Nucleus accumbens (tissue), 56 donors: ENCODE measurements around the gene CCDC110.
A peak's percentile ranks its signal among the peaks of the same experiment; 100 is the strongest.

ENCODE experiments used
- DNase-seq, 56 donors: peaks; one replicate each; lab custom pipeline; 2025; lab: John Stamatoyannopoulos, UW

The CCDC110 gene

DNA sequence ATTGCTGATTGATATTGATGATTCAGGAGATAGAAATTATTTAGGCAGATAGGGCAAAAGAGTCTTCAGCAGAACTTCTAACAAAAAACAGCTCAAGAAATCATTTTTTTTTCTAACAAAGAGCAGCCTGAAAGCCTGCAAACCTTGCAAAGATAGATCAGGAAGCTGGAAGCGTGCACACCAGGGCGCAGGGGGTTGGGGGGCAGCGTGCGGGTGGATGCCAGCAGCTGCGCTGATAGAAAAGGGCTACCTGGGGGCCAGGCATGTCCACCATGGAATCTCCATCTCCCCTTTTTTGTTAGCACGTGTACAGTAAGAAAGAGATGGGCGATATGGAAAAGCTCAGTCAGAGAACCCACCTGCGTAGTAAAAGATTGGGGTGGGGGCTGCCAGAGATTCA, 1.7 kb upstream of the CCDC110 start:
- no peak for DNase-seq

DNA sequence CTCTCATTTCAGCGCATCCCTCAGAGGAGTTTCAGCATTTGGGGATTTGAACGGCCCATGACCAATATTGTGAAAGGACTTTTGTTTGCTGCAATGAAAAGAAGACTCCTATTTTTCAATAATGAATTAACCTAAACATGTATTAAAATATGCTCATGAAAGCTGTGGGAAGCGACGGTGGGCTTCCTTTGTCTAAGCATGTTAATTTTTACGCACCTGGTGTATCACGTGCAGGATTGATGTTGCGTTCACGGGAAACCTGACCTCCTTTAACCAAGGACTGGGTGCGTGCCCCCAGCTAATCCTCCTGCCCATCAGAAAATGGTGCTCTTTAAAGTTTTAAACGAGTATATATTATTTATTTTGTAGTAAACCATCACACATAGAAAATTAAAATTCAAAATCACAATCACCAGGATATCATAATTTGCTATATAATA, 590 bp upstream of the CCDC110 start:
- no peak for DNase-seq

DNA sequence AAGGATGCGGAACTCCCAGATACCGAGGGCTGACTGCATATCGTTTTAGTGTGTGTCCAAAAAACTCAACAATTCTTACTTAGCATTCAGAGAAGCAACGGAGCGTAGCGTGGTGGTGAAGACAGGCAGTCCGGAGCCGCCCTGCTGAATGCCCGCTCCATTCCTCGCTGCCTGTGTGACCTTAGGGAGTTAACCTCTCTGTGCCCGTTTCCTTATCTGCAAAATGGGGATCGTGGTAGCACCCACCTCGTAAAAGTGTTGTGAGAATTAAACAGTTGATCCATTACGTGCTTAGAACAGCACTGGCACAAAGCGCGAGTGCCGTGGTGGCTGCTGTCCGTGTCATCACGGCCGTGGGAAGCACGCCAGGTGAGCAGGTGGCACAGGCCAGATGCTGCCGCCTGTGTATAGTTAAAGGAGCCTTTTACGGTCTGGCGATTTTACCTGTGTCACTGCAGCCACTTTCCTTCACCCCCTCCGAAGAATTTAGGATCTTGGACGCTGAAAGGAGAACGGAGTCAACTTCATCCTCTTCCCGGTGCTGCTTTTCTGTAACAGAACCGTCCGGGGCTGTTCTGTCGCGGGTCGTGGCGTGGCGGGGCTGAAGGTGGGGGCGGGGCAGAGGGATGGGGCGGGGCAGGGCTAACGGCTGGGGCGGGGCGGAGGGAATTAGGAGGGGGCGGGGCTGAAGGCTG, 885 bp downstream of the CCDC110 start:
- DNase-seq: peak in 41 of 56 donors; percentile 24 to 83 (median 58)

DNA sequence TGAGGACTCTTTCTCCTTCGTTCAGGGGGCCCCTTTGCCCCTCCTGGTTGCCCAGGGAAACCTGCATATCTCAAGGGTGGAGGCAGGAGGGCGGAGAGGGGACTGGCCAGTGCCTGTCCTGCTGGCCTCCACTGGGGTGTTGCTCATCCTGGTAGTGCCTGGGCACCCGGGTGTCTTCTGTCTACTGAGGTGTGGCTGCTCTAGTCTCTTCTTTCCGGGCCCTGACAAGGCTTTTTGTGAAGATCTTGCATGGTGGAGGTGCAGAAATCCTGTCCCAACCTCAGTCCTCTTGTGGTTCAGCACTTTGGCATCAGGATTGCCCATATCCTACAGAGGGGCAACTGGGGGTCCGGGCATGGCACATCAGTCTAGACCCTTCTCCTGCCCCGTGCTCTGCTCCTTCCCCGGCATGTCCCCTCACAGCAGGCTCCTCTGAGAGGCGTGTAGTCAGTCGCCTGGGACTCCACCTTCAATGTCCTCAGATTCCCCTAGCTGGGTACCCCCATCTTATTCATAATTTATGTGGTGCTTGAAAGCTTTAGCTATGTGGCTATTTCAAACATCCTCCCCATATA, 1.9 kb downstream of the CCDC110 start:
- DNase-seq: no peak

DNA sequence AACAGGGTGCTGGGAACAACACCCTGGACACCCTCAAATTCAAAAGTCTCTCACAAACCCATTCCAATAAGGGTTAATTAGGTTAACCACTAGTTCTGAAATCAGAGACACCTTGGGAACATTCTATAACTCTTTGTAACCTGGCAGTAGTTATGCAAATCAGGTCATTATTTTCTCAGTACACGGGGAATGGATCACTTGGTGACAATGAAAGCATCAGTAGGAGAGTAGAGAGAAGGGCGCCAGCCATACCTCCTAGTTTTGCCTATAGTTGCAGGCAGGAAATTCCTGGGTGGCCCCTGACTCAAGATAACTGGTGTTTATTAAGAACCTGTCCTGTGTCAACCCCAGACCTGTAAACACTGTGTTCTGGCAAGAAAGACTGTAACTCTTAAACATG, 2.5 kb downstream of the CCDC110 start:
- no peak for DNase-seq

DNA sequence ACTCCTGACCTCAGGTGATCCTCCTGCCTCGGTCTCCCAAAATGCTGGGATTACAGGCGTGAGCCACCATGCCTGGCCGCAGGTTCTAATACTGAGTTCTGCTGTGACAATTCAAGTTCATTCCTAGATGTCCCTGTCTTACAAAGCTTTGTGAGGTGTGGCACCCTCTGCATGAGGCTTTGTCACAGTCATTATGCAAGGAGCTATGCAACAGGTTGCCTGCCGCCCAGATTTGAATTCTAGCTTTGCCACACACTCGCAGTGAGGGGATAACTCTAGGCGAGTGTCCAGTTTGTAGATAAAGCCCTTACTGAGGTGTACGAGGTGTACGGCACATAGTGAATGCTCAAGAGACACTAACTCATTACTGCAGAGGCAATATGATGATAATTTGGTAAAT, 3.5 kb downstream of the CCDC110 start:
- peak in 12 of 56 donors; percentile 6 to 39 (median 18) for DNase-seq

DNA sequence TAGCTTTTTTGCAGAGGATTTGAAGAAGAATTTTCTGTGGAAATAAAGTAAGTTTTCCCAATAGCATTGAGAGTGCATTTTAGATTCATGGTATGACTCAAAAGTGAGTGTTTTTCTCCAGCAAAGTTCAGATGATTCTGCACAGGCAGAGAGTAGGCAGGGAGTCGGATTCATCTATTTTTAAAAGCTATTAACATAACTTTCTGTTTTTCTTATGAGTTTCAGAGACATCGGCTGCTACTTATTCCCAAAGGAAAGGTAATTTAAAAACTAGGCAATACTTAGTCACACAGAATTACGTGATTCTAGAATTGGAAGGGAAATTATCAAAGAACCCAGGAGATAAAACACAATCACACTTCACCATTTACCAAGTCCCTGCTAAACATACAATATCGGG, 4.4 kb downstream of the CCDC110 start:
- DNase-seq: peak in 2 of 56 donors; percentile 12 to 15

DNA sequence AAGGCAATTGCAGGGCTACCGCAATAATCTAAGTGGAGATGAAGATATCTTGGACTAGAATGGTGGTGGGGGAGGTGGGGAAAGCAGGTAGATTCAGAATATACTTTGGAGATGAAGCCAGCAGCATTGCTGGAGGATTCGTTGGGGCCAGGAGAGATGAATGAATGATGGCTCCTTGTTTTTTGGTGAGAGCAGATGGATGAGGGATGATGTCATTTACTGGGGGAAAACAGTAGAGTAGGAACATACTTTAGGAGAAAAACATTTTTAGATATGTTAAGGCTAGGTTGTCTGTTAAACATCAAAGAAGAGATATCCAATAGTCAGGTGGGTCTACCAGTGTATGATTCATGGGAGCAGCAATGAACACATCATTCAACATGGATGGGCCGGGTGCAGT, 5.8 kb downstream of the CCDC110 start:
- DNase-seq: no peak

DNA sequence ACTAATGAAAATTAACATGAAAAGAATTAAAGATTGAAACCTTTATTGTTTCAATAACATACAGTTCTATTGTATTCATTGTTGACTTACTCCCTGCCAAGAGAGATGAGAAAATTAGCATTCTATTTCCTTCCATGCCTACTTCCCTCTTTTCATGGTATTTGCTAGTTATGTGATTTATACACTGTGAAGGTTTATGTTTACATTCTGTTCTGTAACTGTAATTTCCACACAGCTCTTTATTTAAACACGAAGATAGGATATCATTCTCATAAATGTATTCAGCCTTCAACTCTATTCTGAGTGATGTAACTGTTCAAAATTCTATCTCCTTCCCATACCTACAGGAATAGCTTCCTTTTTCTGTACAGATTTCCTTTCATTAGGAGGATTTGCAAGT, 6.6 kb downstream of the CCDC110 start:
- no peak for DNase-seq

DNA sequence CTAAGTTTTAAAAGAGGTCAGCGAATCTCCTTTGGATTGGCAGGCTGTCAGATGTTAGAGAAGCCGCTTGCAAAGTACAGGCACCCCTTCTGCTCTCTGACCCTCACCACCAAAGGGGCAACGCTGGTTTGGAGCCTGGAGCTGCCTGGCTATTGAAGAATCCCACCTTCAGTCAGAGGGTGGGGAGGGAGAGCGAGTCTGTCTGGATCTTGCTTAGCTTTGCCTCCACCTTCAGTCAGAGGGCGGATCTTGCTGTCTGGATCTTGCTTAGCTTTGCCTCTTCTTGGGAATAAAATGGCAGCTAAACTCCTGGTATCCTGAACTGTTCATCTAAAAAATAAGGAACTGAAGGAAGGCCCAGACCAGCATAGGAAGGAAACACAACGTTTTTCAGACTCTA, 7.3 kb downstream of the CCDC110 start:
- DNase-seq: no peak

DNA sequence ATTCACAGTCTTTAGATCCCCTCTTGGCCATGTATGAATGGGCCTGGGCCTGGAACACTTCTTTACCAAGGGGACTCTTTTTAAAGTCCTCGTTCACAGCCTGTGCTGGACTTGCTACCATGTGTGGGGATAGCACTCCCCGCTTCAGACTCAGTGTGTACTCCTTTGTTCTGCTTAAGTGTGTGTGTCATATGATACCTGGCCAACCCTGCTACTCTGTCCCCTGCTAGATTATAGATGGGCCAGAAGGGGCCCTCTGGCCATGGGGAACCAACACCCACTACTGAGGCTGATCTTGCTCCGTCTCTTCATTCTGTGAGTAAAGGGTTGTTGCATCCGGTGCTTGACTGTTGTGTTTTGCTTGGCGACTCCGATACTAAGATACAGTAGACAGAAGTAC, 8.0 kb downstream of the CCDC110 start:
- no peak for DNase-seq

DNA sequence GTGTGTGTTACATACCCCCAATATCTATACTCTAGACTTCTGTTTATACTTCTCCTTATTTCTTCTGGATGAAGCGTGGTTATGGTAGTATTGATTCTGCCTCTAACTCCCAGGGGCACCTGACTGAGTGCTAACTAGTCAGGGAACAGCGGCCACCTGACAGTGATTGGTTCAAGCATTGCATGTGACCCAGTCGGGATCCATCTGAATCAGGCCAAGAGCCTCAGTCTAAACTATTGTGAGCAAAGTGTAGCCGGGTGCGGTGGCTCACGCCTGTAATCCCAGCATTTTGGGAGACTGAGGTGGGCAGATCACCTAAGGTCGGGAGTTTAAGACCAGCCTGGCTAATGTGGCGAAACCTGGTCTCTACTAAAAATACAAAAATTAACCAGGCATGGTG, 10.0 kb downstream of the CCDC110 start:
- no peak for DNase-seq

DNA sequence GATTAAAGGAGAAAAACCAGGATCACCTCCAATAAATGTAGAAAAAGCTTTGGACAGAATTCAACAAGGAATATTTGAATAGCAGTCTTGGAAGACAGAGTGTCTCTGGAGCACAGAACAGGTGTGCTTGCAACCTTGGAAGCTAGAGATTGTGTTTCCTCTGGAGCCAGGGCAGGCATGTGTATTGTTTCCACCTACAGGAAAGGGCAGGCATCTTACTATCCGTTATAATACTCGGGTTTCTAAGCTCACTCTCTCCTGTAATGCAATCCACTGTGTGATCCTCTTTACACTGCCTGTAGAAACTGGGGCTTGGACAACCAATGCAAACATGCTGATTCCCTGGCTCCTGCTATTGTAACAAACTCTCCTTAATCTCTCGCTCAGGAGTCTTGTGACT, 14.4 kb downstream of the CCDC110 start:
- no peak for DNase-seq

DNA sequence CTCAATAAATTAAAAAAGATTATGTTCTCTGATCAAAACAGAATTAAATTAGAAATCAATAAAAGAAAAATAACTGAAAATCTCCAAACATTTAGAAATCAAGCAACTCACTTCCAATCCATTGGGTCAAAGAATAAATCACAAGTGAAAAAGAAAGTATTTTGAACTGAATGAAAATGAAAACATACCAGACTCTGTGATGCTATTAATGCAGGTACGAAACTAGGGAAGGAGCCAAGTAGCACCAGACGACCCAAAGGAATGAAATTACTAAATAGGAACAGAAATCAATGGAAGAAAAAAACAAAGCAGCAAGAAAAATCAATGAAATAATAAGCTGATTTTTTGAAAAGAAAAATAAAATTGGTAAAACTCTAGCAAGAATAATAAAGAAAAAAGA, 15.4 kb downstream of the CCDC110 start:
- no peak for DNase-seq

DNA sequence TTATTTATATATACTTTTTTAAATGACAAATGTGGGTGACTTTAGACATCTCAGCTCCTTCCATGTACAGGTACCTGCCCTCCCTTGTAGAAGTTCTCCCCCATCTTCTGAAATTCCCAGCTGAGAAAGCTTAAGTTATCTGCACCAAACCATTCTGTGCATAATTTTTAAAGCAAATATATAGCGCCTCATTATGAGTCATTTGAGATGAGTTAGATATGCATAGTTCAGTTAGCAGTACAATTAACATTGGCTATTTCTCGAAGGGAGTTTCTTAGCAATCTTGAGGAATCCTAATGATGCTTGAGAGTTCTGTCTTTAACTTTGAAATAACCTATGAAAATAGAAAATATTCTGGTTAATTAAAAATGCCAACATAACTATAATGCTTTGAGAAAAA, 26.3 kb downstream of the CCDC110 start:
- no peak for DNase-seq

DNA sequence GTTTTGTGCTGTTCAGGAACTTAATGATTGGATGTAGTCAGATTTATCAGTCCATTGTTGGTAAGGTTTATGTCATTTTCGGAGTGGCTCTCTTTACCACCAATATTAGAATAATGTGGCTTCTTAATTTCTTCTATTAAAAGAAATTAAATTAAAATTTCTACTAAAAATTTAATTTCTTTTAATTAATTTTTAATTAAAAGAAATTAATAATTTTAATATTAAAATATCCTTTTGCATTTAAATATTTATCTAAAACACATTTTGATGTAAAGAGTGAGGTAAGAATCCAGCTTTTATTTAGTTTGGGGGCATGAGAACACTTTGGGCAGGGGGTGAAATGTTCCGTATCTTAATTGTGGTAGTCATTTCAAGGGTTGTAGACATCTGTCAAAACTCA, 30.1 kb downstream of the CCDC110 start:
- no peak for DNase-seq

DNA sequence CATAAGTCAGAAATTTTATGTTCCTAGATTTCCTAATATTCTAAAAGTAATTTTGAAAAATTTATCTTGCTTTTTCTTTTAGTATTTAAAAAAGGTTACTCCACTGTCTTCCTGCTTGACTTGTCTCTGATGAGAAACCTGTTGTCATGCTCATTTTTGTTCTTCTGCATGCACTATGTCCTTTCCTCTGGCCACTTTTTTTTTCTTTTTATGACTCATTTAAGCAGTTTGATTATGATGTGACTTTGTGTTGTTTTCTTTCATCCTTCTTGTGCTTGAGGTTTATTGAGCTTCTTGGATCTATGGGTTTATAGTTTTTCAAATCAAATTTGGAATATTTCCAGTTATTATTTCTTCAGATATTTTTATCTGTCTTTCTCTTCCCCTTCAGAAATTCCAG, 33.7 kb downstream of the CCDC110 start:
- DNase-seq: no peak

DNA sequence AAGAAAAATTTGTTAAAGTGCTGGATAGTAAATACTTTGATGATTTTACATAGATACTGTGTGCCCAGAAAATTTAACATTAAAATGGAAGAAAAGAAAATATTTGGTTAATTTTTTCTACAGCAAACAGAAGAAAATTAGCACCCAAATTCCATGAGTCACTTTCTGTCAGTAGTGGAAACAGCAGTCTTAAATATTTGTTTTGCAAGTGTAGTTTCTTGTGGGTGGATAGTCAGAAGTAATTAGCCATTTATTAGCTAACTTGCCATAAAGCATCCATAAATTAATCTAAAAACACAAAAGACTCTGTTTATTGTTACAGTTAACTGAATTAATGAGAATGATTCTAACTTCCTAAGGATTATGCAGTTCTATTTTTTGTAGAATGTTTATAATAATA, 36.1 kb downstream of the CCDC110 start:
- DNase-seq: no peak

DNA sequence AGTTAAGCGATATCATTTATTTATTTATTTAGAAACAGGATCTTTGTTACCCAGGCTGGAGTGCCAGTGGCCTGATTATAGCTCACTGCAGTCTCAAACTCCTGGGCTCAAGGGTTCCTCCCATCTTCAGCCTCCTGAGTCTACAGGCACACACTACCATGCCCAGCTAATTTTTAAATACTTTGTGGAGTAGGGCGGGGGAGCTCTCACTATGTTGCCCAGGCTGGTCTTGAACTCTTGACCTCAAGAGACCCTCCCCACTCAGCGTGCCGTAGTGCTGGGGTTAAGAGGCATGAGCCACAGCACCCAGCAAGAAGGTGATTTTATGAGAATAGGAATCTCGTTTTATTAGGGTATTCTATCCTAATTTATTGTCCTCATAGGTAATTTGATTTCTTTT, 41.9 kb downstream of the CCDC110 start:
- no peak for DNase-seq

DNA sequence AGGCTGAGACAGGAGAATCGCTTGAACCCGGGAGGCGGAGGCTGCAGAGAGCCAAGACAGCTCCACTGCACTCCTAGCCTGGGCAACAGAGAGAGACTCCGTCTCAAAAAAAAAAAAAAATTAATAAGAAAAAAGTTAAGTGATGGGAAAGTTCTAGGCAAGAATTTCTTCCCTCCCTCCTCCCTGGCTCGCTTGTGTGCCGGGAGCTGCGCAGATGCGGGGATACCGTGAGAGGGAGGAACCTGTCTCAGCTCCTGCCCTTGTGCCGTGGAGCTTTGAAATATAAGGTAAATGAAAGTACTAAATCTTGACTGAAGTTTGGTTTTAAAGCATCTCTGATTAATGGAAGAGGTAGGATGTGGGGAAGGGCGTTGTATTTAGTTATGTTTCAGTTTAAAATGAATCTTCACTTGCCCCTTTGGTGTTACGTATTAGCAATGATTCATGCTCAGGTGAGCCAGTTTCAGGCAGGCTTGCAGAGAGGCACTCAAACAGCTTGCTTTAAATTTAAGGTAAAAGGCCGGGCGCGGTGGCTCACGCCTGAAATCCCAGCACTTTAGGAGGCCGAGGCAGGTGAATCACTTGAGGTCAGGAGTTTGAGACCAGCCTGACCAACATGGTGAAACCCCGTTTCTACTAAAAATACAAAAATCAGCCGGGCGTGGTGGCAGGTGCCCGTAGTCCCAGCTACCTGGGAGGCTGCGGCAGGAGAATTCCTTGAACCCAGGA, 44.4 kb downstream of the CCDC110 start:
- peak in 19 of 56 donors; percentile 0 to 46 (median 20) for DNase-seq

DNA sequence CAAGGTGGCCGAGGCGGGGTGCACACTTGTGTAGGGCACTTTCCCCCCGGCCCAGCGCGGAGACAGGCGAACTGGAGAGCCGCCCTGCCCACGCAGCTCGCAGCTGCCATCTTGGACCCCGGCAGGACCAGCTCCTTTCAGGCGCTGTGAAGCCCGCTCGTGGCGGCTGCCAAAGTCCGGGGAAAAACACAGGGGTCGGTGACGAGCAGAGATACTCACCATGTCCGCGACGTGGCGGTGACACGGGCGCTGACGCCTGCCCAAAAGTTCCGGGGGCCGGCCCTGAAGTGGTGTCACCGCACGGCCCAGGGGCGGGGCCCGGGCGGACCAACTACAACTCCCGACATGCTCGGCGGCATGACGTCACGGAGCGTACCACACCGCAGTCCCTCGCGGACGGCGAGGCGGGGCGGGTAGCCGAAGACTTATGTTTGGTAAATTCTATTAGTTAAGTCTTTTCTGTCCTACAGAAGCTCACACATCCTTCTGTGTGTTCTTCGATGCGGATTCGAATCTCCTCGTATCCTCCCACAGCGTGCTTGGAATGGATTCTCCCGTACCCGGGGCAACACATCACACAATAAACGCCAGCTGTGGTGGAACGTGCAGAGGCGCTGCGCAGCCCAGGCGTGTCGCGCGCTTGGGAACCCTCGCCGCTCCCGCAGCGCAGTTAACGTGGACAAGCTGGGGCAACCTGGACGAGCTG, 45.7 kb downstream of the CCDC110 start, which contains the start of gene UFSP2:
Gene UFSP2 (minus strand): TSS at position 318 of the 706 bp plus-strand sequence. CDS start 96 bp downstream, at position 222.
- DNase-seq: peak; percentile 42 to 96 (median 89)
